ENCODE results near the gene AMZ2.

- no peak for TF ChIP-seq CTCF (optimal IDR thresholded peaks at IDR 0.05 in 1 of 3, IDR thresholded peaks at IDR 0.05 in 1 of 3, conservative IDR thresholded peaks at IDR 0.05 in 1 of 3; ENCODE audit: extremely low read depth in 1 of 3, insufficient read depth in 2 of 3, low read length in 3 of 3)
- TF ChIP-seq EZH2 (IDR thresholded peaks at IDR 0.05; ENCODE audit: low read length): no peak
These were observed 41.0 kb downstream of the AMZ2 start for GRCh38 chr17:68288804-68289203.
